Psoas muscle (tissue), 8 donors: ENCODE results near the gene ANKMY1. TPM values are rescaled to one million over a fixed set of nuclear protein-coding genes. Genes with fewer than 3 reads are reported as not detected.

ENCODE experiments used
- ATAC-seq, 4 donors: fragments of 200-7000 bp; cut with Tn5 transposase; one replicate each; pipeline ENCODE4 v1.9.1; 2020; ENCODE audit warnings: moderate library complexity in 3 of 4, mild to moderate bottlenecking in 2 of 4
- DNase-seq, 2 donors: peaks; one replicate each; pipeline ENCODE4 v3.0.0-alpha.2; 2020
- H3K27ac ChIP-seq: fragments of 200-600 bp; one replicate; pipeline ENCODE4 v1.8.0; 2022
- H3K27me3 ChIP-seq, 3 donors: fragments of 200-600 bp in 1 of 3; one replicate each; pipeline versions ENCODE4 v1.6.1 to v1.8.0; 2013 to 2022; ENCODE audit warnings: low read length in 2 of 3, mild to moderate bottlenecking in 2 of 3, moderate library complexity in 1 of 3; ENCODE audit not compliant: insufficient read depth in 3 of 3
- H3K36me3 ChIP-seq, 2 donors: fragments of 200-600 bp in 1 of 2; one replicate each; pipeline versions ENCODE4 v1.6.1 to v1.8.0; 2013 to 2022; ENCODE audit warnings: low read depth in 1 of 2, mild to moderate bottlenecking in 1 of 2, moderate library complexity in 1 of 2; ENCODE audit not compliant: insufficient read depth in 1 of 2
- H3K4me1 ChIP-seq: fragments of 200-600 bp; one replicate; pipeline ENCODE4 v1.8.0; 2022
- H3K4me3 ChIP-seq: fragments of 200-600 bp; one replicate; pipeline ENCODE4 v1.8.0; 2022; ENCODE audit warnings: mild to moderate bottlenecking
- H3K9me3 ChIP-seq: fragments of 200-600 bp; one replicate; pipeline ENCODE4 v1.8.0; 2022
- CTCF ChIP-seq: fragments of 200-600 bp; IDR thresholded peaks from one replicate; pipeline ENCODE4 v1.8.0; 2022; ENCODE audit warnings: antibody characterized with exemption
- WGBS, 3 donors: extraction: QIAGEN DNeasy Blood & Tissue Kit; methylation state at CpG; one replicate each; pipeline versions ENCODE4 v1.1.6 to v1.1.7; 2013; 5-methylcytosine and 5-hydroxymethylcytosine counted together
- intact Hi-C, 2 donors: fragments of 100-400 bp; cut with DNase I; formaldehyde crosslinking; loops; one replicate each; pipeline versions ENCODE4 v1.11.0 to v1.14.2; 2022
- polyA plus RNA-seq, 3 donors: library from polyadenylated mRNA; stranded (reverse); fragments of 200-250 nt; gene quantifications; one replicate each; pipeline ENCODE4 v1.2.3, GENCODE V29; 2013
- total RNA-seq, 4 donors: library from RNA; stranded (reverse); fragmentation: NEBNext Ultra II Directional in 2 of 4; extraction: Animal tissue kit (Norgen Biotek cat#: 25700) in 2 of 4; gene quantifications; one replicate each; pipeline versions ENCODE4 v1.2.1 to v1.2.4, GENCODE V29; 2021 to 2023
- donor health status: healthy with polysubstance abuse.
- donor health status: DM: no; HTN: no; CAD: no; lungs with moderate emphysema.
- donor health status: Bipolar disorder and iron deficiency.
- donor health status: healthy.
- donor health status: DM: yes; HTN: yes; CAD: no.
- donor health status: DM: no; HTN: no; CAD: no.
- donor health status: DM: no; HTN: no; CAD: no.
- donor health status: DM: yes; HTN: yes; CAD: no.

Gene ANKMY1
- total and polyA plus RNA-seq, 7 donors, result 1.4 to 5.8 (median 3.0) TPM

- DNase-seq (peak; percentile 13 to 54), ATAC-seq (no peak)
- H3K27me3 ChIP-seq, result no peaks in the 10 kb centered on the region
- peaks cover 0 to 63% of the 10 kb centered on the region in 2 donors for H3K36me3 ChIP-seq
- TF ChIP-seq CTCF, result no peak
- H3K4me1 ChIP-seq, result peaks cover 13% of the 10 kb centered on the region
- H3K4me3 ChIP-seq, result no peak overlapping the region
- no peak overlapping the region for H3K27ac ChIP-seq
- 88 to 91% (median 91%) methylated on average over 28 to 32 of the region's 32 CpGs for WGBS, 3 donors
- peaks cover 4% of the 10 kb centered on the region for H3K9me3 ChIP-seq
- intact Hi-C loops, result no loop called here
Measured at GRCh38 chr2:240576436-240577205, 18.8 kb upstream of the ANKMY1 start.

GRCh38 chr2:240576036-240576435, 18.2 kb upstream of the ANKMY1 start:
- Histone ChIP-seq H3K9me3 (peaks cover under 1% of the 10 kb centered on the region), H3K36me3 (peaks cover 0 to 63% of the 10 kb centered on the region in 2 donors), H3K4me1 (peaks cover 13% of the 10 kb centered on the region), H3K27me3 (no peaks in the 10 kb centered on the region), H3K4me3 (no peak overlapping the region), H3K27ac (no peak overlapping the region)
- no peak for TF ChIP-seq CTCF
- intact Hi-C loops, result no loop called here
- 72 to 82% (median 77%) methylated on average over 6 of the region's 6 CpGs for WGBS, 3 donors
- ATAC-seq, result no peak
- no peak for DNase-seq

- Histone ChIP-seq H3K27ac (no peak overlapping the region), H3K4me3 (no peak overlapping the region), H3K36me3 (peaks cover 0 to 63% of the 10 kb centered on the region in 2 donors), H3K27me3 (no peaks in the 10 kb centered on the region), H3K9me3 (no peaks in the 10 kb centered on the region), H3K4me1 (peaks cover 12% of the 10 kb centered on the region)
- ATAC-seq (no peak), DNase-seq (peak in 1 of 2 donors; percentile 7)
- 77 to 87% (median 81%) methylated on average over 22 to 23 of the region's 23 CpGs for WGBS, 3 donors
- TF ChIP-seq CTCF, result no peak
- intact Hi-C loops, result no loop called here
Measured at GRCh38 chr2:240575101-240575965, 17.5 kb upstream of the ANKMY1 start.

- DNase-seq, result peak; percentile 19 to 54
- 86 to 87% (median 87%) methylated on average over 20 to 21 of the region's 21 CpGs for WGBS, 3 donors
- no peak overlapping the region for H3K4me3 ChIP-seq
- TF ChIP-seq CTCF, result no peak
- no peak for ATAC-seq
- intact Hi-C loops, result no loop called here
- no peak overlapping the region for H3K27ac ChIP-seq
- no peaks in the 10 kb centered on the region for H3K9me3 ChIP-seq
- H3K36me3 ChIP-seq, result peaks cover 0 to 63% of the 10 kb centered on the region in 2 donors
- peaks cover 12% of the 10 kb centered on the region for H3K4me1 ChIP-seq
- no peaks in the 10 kb centered on the region for H3K27me3 ChIP-seq
Measured at GRCh38 chr2:240574386-240575100, 16.8 kb upstream of the ANKMY1 start.
